IMR-90 (cell line): ENCODE results near the gene HENMT1. TPM values are rescaled to one million over a fixed set of nuclear protein-coding genes. Genes with fewer than 3 reads are reported as not detected.

Source experiments
- ATAC-seq: fragments of 200-7000 bp; cut with Tn5 transposase; 2 replicates; pipeline ENCODE4 v1.9.1; 2020; ENCODE audit warnings: low read depth, mild to moderate bottlenecking, moderate library complexity
- BruUV-seq: library from RNA; stranded (reverse); fragments of 400-500 nt; replicated peaks from 2 replicates; lab custom pipeline; 2021; lab: Mats Ljungman, UMichigan
- CTCF ChIA-PET: fragments of 300-600 bp; formaldehyde crosslinking; extraction: SDS; loops from one replicate; lab custom pipeline; 2021; ENCODE audit warnings: antibody characterized with exemption; lab: Yijun Ruan, JAX
- POLR2A ChIA-PET: fragments of 300-600 bp; sonication (Branson Sonifier 250); formaldehyde crosslinking; loops from one replicate; lab custom pipeline; 2022; ENCODE audit warnings: antibody characterized with exemption; ENCODE audit not compliant: unreplicated experiment; lab: Charles Lee
- DNase-seq: peaks from one replicate; pipeline ENCODE4 v3.0.0; 2013
- H2AFZ ChIP-seq: replicated peaks from 2 replicates; pipeline ENCODE3; 2013; ENCODE audit warnings: low read length, mild to moderate bottlenecking; ENCODE audit not compliant: poor library complexity
- H2AK5ac ChIP-seq: 2 replicates; pipeline ENCODE4 v1.6.1; 2013; ENCODE audit warnings: low read depth, low read length, inconsistent platforms
- H2AK9ac ChIP-seq: replicated peaks from 2 replicates; pipeline ENCODE3; 2013; ENCODE audit warnings: mild to moderate bottlenecking, low read depth, low read length, moderate library complexity; ENCODE audit not compliant: poor library complexity
- H2BK120ac ChIP-seq: 2 replicates; pipeline ENCODE4 v1.6.1; 2013; ENCODE audit warnings: low read depth, low read length, inconsistent platforms
- H2BK15ac ChIP-seq: 3 replicates; pipeline ENCODE4 v1.6.1; 2013; ENCODE audit warnings: low read depth, low read length, inconsistent platforms
- H2BK20ac ChIP-seq: 2 replicates; pipeline ENCODE4 v1.6.1; 2013; ENCODE audit warnings: low read depth, mild to moderate bottlenecking, inconsistent platforms, low read length, moderate library complexity
- H2BK5ac ChIP-seq: 2 replicates; pipeline ENCODE4 v1.6.1; 2013; ENCODE audit warnings: mild to moderate bottlenecking, low read depth, low read length, inconsistent platforms; ENCODE audit not compliant: poor library complexity, severe bottlenecking
- H3K14ac ChIP-seq: replicated peaks from 2 replicates; pipeline ENCODE4 v1.6.1; 2013; ENCODE audit warnings: low read depth, low read length, inconsistent platforms
- H3K18ac ChIP-seq: 2 replicates; pipeline ENCODE4 v1.6.1; 2013; ENCODE audit warnings: low read depth, low read length, control low read depth
- H3K23ac ChIP-seq: 2 replicates; pipeline ENCODE4 v1.6.1; 2013; ENCODE audit warnings: low read depth, low read length, inconsistent platforms
- H3K27ac ChIP-seq: 2 replicates; pipeline ENCODE4 v1.5.1; 2013; ENCODE audit warnings: mild to moderate bottlenecking, control low read depth, low read length; ENCODE audit not compliant: insufficient read depth
- H3K27me3 ChIP-seq: 2 replicates; pipeline ENCODE4 v1.6.1; 2013; ENCODE audit warnings: low read length; ENCODE audit not compliant: control insufficient read depth, insufficient read depth
- H3K36me3 ChIP-seq: 2 replicates; pipeline ENCODE4 v1.6.1; 2013; ENCODE audit warnings: low read length, mixed read lengths; ENCODE audit not compliant: control insufficient read depth, insufficient read depth
- H3K4ac ChIP-seq: 2 replicates; pipeline ENCODE4 v1.6.1; 2013; ENCODE audit warnings: low read depth, low read length, inconsistent platforms
- H3K4me1 ChIP-seq: 2 replicates; pipeline ENCODE4 v1.6.1; 2013; ENCODE audit warnings: low read length, mixed read lengths; ENCODE audit not compliant: control insufficient read depth, insufficient read depth
- H3K4me2 ChIP-seq: 2 replicates; pipeline ENCODE4 v1.6.1; 2013; ENCODE audit warnings: low read depth, mild to moderate bottlenecking, control low read depth, low read length, moderate library complexity
- H3K4me3 ChIP-seq: 2 replicates; pipeline ENCODE4 v1.5.1; 2013; ENCODE audit warnings: low read depth, mild to moderate bottlenecking, control low read depth, low read length, moderate library complexity; ENCODE audit not compliant: insufficient read depth
- H3K56ac ChIP-seq: 2 replicates; pipeline ENCODE4 v1.6.1; 2013; ENCODE audit warnings: low read length, inconsistent platforms; ENCODE audit not compliant: insufficient read depth; ENCODE audit errors: extremely low read depth
- H3K79me1 ChIP-seq, 2 experiments: 2 replicates each; pipeline ENCODE4 v1.6.1; 2013; ENCODE audit warnings: low read length in 2 of 2, inconsistent platforms in 1 of 2, low read depth in 1 of 2
- H3K9ac ChIP-seq: 2 replicates; pipeline ENCODE4 v1.6.1; 2013; ENCODE audit warnings: low read depth, low read length, control low read depth
- H3K9me1 ChIP-seq: 2 replicates; pipeline ENCODE4 v1.6.1; 2013; ENCODE audit warnings: low read length, inconsistent platforms; ENCODE audit not compliant: insufficient read depth
- H3K9me3 ChIP-seq: 2 replicates; pipeline ENCODE4 v1.6.1; 2013; ENCODE audit warnings: low read length; ENCODE audit not compliant: control insufficient read depth, insufficient read depth
- H4K20me1 ChIP-seq: 2 replicates; pipeline ENCODE4 v1.6.1; 2013; ENCODE audit warnings: low read length, inconsistent platforms; ENCODE audit not compliant: insufficient read depth
- H4K5ac ChIP-seq: 2 replicates; pipeline ENCODE4 v1.6.1; 2013; ENCODE audit warnings: mild to moderate bottlenecking, low read depth, low read length, control low read depth
- H4K8ac ChIP-seq, 2 experiments: 2 replicates each; pipeline ENCODE4 v1.6.1; 2013; ENCODE audit warnings: low read depth in 2 of 2, low read length in 2 of 2, control low read depth in 1 of 2, inconsistent platforms in 1 of 2
- H4K91ac ChIP-seq: 2 replicates; pipeline ENCODE4 v1.6.1; 2013; ENCODE audit warnings: low read depth, low read length, inconsistent platforms; ENCODE audit not compliant: insufficient read depth
- BHLHE40 ChIP-seq: fragments of 150-350 bp; IDR thresholded peaks from 2 replicates; pipeline ENCODE4 v1.6.1; 2016; ENCODE audit warnings: mild to moderate bottlenecking, low read depth, low read length
- CHD1 ChIP-seq: IDR thresholded peaks from 2 replicates; pipeline ENCODE4 v1.6.1; 2012; ENCODE audit warnings: low read depth, low read length, improper control_type of control experiment
- FOS ChIP-seq: fragments of 150-350 bp; IDR thresholded peaks from 2 replicates; pipeline ENCODE4 v1.6.1; 2016; ENCODE audit warnings: low read depth, low read length
- MAFK ChIP-seq: IDR thresholded peaks from 2 replicates; pipeline ENCODE4 v1.6.1; 2012; ENCODE audit warnings: low read depth, low read length, improper control_type of control experiment
- MAZ ChIP-seq: IDR thresholded peaks from 2 replicates; pipeline ENCODE4 v1.6.1; 2012; ENCODE audit warnings: low read depth, mild to moderate bottlenecking, low read length, improper control_type of control experiment, moderate library complexity, borderline replicate concordance
- NFE2L2 ChIP-seq: fragments of 150-350 bp; IDR thresholded peaks from 2 replicates; pipeline ENCODE4 v1.6.1; 2016; ENCODE audit warnings: low read depth, mild to moderate bottlenecking, low read length
- POLR2A ChIP-seq: IDR thresholded peaks from 2 replicates; pipeline ENCODE4 v1.6.1; 2012; ENCODE audit warnings: mild to moderate bottlenecking, low read depth, low read length
- RAD21 ChIP-seq: IDR thresholded peaks from 2 replicates; pipeline ENCODE4 v1.6.1; 2012; ENCODE audit warnings: low read length, improper control_type of control experiment
- RCOR1 ChIP-seq: IDR thresholded peaks from 2 replicates; pipeline ENCODE4 v1.6.1; 2012; ENCODE audit warnings: mild to moderate bottlenecking, low read length, improper control_type of control experiment; ENCODE audit not compliant: insufficient replicate concordance
- RFX5 ChIP-seq: IDR thresholded peaks from 2 replicates; pipeline ENCODE4 v1.8.0; 2012; ENCODE audit warnings: low read depth, mild to moderate bottlenecking, low read length, moderate library complexity
- SMC3 ChIP-seq: fragments of 150-350 bp; IDR thresholded peaks from 2 replicates; pipeline ENCODE4 v1.6.1; 2016; ENCODE audit warnings: low read depth, mild to moderate bottlenecking, antibody characterized with exemption, low read length, moderate library complexity
- WGBS, 2 experiments: methylation state at CpG; one replicate each; pipeline versions ENCODE4 v1.1.5 to v1.1.7; 2013; ENCODE audit warnings: missing lambda C conversion rate in 2 of 2; ENCODE audit not compliant: insufficient read length in 1 of 2; ENCODE audit errors: extremely low coverage in 2 of 2; 5-methylcytosine and 5-hydroxymethylcytosine counted together
- dilution Hi-C: fragments of 300-500 bp; cut with HindIII; formaldehyde crosslinking; loops from one replicate; pipeline ENCODE4 v1.14.3; 2018; ENCODE audit warnings: low sequenced_read_pairs; ENCODE audit not compliant: unreplicated experiment
- in situ Hi-C: fragments of 300-500 bp; cut with MboI; formaldehyde crosslinking; loops from 3 replicates; pipeline ENCODE4 v1.14.3; 2019; ENCODE audit warnings: low sequenced_read_pairs, inconsistent platforms, mixed read lengths
- intact Hi-C: fragments of 100-400 bp; cut with micrococcal nuclease; formaldehyde crosslinking; loops from 2 replicates; pipeline ENCODE4 v1.10.0; 2022
- polyA plus RNA-seq, 3 experiments: library from polyadenylated mRNA; depleted of rRNA; stranded (reverse); fragments of >200 nt; gene quantifications; 2 replicates each; pipeline ENCODE4 v1.2.3, GENCODE V29; 2012; ENCODE audit warnings: low replicate concordance in 1 of 3
- total RNA-seq: library from RNA; depleted of rRNA; stranded (reverse); fragments of >200 nt; gene quantifications from 2 replicates; pipeline ENCODE4 v1.2.3, GENCODE V29; 2012
- TF ChIP-seq, protein P1 (sequence below): fragments of 150-350 bp; IDR thresholded peaks from 2 replicates; pipeline ENCODE4 v1.6.1; 2016; ENCODE audit warnings: low read depth, mild to moderate bottlenecking, low read length, moderate library complexity, borderline replicate concordance
- TF ChIP-seq, protein P2 (sequence below): fragments of 150-350 bp; IDR thresholded peaks from 2 replicates; pipeline ENCODE4 v1.6.1; 2017; ENCODE audit warnings: mild to moderate bottlenecking, antibody characterized with exemption, low read length, low read depth

Gene HENMT1
- total and polyA plus RNA-seq, 2 of the 4 experiments (the other 2 are of a cell fraction), result 0.54 to 0.67 TPM

- TF ChIP-seq, protein P1, sequence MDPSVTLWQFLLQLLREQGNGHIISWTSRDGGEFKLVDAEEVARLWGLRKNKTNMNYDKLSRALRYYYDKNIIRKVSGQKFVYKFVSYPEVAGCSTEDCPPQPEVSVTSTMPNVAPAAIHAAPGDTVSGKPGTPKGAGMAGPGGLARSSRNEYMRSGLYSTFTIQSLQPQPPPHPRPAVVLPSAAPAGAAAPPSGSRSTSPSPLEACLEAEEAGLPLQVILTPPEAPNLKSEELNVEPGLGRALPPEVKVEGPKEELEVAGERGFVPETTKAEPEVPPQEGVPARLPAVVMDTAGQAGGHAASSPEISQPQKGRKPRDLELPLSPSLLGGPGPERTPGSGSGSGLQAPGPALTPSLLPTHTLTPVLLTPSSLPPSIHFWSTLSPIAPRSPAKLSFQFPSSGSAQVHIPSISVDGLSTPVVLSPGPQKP, result no peak
Observed at GRCh38 chr1:108699375-108700332, 38.8 kb upstream of the HENMT1 start (continued).

DNA sequence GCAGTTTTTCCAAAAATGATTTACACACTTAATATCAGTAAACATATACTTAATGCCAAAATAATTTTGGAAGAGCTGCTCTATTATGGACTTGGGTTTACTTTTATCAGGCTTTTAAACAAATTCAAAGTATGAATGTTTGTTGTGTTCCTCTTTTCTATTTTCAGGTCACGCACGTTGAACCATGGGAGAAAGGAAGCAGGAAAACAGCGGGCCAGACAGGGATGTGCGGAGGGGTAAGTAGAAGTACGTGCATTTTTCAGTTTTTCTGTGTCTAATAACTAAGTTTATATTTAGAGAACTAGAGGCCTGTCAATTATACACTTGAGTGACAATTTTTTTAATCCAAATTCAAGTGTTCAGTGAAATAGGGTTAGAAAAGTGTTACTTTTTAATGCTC, 34.6 kb upstream of the HENMT1 start:
- ChIA-PET POLR2A (no interaction called here), CTCF (no interaction called here)
- Histone ChIP-seq H2BK15ac (no peak overlapping the region), H2AK5ac (no peak overlapping the region), H4K20me1 (peaks cover 31% of the 10 kb centered on the region), H3K36me3 (peaks cover 22% of the 10 kb centered on the region), H4K91ac (no peak overlapping the region), H3K23ac (no peak overlapping the region), H3K18ac (no peak overlapping the region), H4K5ac (no peak overlapping the region), H2AK9ac (no peak overlapping the region), H3K14ac (no peak overlapping the region), H3K4me1 (no peaks in the 10 kb centered on the region), H2BK120ac (no peak overlapping the region), H3K4ac (no peak overlapping the region), H2AFZ (no peak overlapping the region), H4K8ac (no peak overlapping the region), H3K9me3 (no peaks in the 10 kb centered on the region), H3K27ac (no peak overlapping the region), H2BK5ac (no peak overlapping the region), H3K56ac (no peak overlapping the region), H3K4me3 (no peak overlapping the region), H3K9me1 (no peaks in the 10 kb centered on the region), H3K9ac (no peak overlapping the region), H3K27me3 (no peaks in the 10 kb centered on the region), H2BK20ac (no peak overlapping the region), H3K4me2 (no peak overlapping the region), H3K79me1 (peaks cover 17 to 35% of the 10 kb centered on the region in 2 experiments)
- intact Hi-C loops, result loop anchor here (10.0 kb wide), 1 partner anchor 109 kb away; no protein-coding TSS in a partner anchor
- BruUV-seq, result no TSS peak
- no CpG with 5 or more reads among the region's 5 CpGs for WGBS, 2 experiments
- dilution Hi-C loops, result no loop called here
- in situ Hi-C loops, result loop anchor here (10.0 kb wide), 1 partner anchor 199 kb away; no protein-coding TSS in a partner anchor
- ATAC-seq (no peak), DNase-seq (no peak)
- TF ChIP-seq MAFK, result no peak
- no peak for TF ChIP-seq RFX5
- TF ChIP-seq, protein P2, sequence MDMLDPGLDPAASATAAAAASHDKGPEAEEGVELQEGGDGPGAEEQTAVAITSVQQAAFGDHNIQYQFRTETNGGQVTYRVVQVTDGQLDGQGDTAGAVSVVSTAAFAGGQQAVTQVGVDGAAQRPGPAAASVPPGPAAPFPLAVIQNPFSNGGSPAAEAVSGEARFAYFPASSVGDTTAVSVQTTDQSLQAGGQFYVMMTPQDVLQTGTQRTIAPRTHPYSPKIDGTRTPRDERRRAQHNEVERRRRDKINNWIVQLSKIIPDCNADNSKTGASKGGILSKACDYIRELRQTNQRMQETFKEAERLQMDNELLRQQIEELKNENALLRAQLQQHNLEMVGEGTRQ, result no peak
- no peak for TF ChIP-seq BHLHE40
- no peak for TF ChIP-seq FOS
- TF ChIP-seq POLR2A, result no peak
- no peak for TF ChIP-seq MAZ
- TF ChIP-seq RAD21, result no peak
- TF ChIP-seq SMC3, result no peak
- no peak for TF ChIP-seq CHD1
- TF ChIP-seq RCOR1, result no peak
- no peak for TF ChIP-seq NFE2L2
